HepG2 (cell line): ENCODE results near the gene CRYAB. TPM values are rescaled to one million over a fixed set of nuclear protein-coding genes. Genes with fewer than 3 reads are reported as not detected.

Experiments used
- ATF7-NPFF ChIP-seq: sonication (generic); formaldehyde crosslinking; IDR thresholded peaks from 2 replicates; pipeline ENCODE4 v1.8.1; 2023; ENCODE audit warnings: mild to moderate bottlenecking, low read depth, missing genetic modification reagents, moderate library complexity
- BORCS8-MEF2B ChIP-seq: sonication (generic); formaldehyde crosslinking; IDR thresholded peaks from 2 replicates; pipeline ENCODE4 v1.8.0; 2022; ENCODE audit warnings: mild to moderate bottlenecking, missing genetic modification reagents
- ELF3 ChIP-seq: IDR thresholded peaks from 2 replicates; pipeline ENCODE4 v1.6.1; 2016; ENCODE audit warnings: missing genetic modification reagents, missing compliant biosample characterization
- ETV5 ChIP-seq: IDR thresholded peaks from 2 replicates; pipeline ENCODE4 v1.6.1; 2018; ENCODE audit warnings: missing biosample characterization, missing genetic modification reagents, inconsistent platforms, borderline replicate concordance
- FOXA3 ChIP-seq: IDR thresholded peaks from 2 replicates; pipeline ENCODE4 v1.6.1; 2016; ENCODE audit warnings: missing genetic modification reagents, missing compliant biosample characterization
- HCFC1 ChIP-seq: fragments of 150-350 bp; IDR thresholded peaks from 2 replicates; pipeline ENCODE4 v1.6.1; 2014; ENCODE audit warnings: low read depth, low read length
- KDM2A ChIP-seq: sonication (generic); formaldehyde crosslinking; IDR thresholded peaks from 2 replicates; pipeline ENCODE4 v1.4.0; 2020; ENCODE audit warnings: low read depth, missing genetic modification reagents, borderline replicate concordance
- KLF11 ChIP-seq: IDR thresholded peaks from 2 replicates; pipeline ENCODE4 v1.6.1; 2016; ENCODE audit warnings: missing compliant biosample characterization
- MED1 ChIP-seq: sonication (generic); formaldehyde crosslinking; IDR thresholded peaks from 2 replicates; pipeline ENCODE4 v1.4.0; 2020; ENCODE audit warnings: missing genetic modification reagents
- MEIS2 ChIP-seq: sonication (generic); formaldehyde crosslinking; IDR thresholded peaks from 2 replicates; pipeline ENCODE4 v1.9.0; 2021; ENCODE audit warnings: mild to moderate bottlenecking, missing genetic modification reagents
- NPAS2 ChIP-seq: sonication (generic); formaldehyde crosslinking; IDR thresholded peaks from 2 replicates; pipeline ENCODE4 v1.8.0; 2022; ENCODE audit warnings: mild to moderate bottlenecking, missing genetic modification reagents, borderline replicate concordance
- PAX8 ChIP-seq: sonication (generic); formaldehyde crosslinking; IDR thresholded peaks from 2 replicates; pipeline ENCODE4 v1.8.0; 2022; ENCODE audit warnings: mild to moderate bottlenecking, missing genetic modification reagents, borderline replicate concordance
- PPARG ChIP-seq: conservative IDR thresholded peaks from 2 replicates; pipeline ENCODE4 v1.6.1; 2016; ENCODE audit warnings: missing biosample characterization, missing genetic modification reagents
- RXRB ChIP-seq: IDR thresholded peaks from 2 replicates; pipeline ENCODE4 v1.6.1; 2016; ENCODE audit warnings: borderline replicate concordance, missing genetic modification reagents, missing compliant biosample characterization
- SOX13 ChIP-seq, 3 experiments: fragments of 450-650 bp in 1 of 3; sonication (generic) in 1 of 3; formaldehyde crosslinking in 1 of 3; IDR thresholded peaks in 2 of 3; conservative IDR thresholded peaks in 1 of 3; 2 replicates each; pipeline versions ENCODE4 v1.5.0 to v1.6.1; 2016 to 2020; ENCODE audit warnings: antibody characterized with exemption in 1 of 3, mild to moderate bottlenecking in 1 of 3, missing compliant biosample characterization in 1 of 3, missing genetic modification reagents in 1 of 3, moderate library complexity in 1 of 3
- ZFP36L1 ChIP-seq: sonication (generic); formaldehyde crosslinking; IDR thresholded peaks from 2 replicates; pipeline ENCODE4 v1.8.0; 2022; ENCODE audit warnings: mild to moderate bottlenecking, missing genetic modification reagents, moderate library complexity
- ZMYM4 ChIP-seq: sonication (generic); formaldehyde crosslinking; IDR thresholded peaks from 2 replicates; pipeline ENCODE4 v1.8.1; 2023; ENCODE audit warnings: mild to moderate bottlenecking, missing genetic modification reagents
- ZNF24 ChIP-seq: fragments of 450-650 bp; IDR thresholded peaks from 2 replicates; pipeline ENCODE4 v1.6.1; 2017; ENCODE audit warnings: antibody characterized with exemption, mild to moderate bottlenecking
- ZNF552 ChIP-seq: sonication (generic); formaldehyde crosslinking; IDR thresholded peaks from 2 replicates; pipeline ENCODE4 v1.9.0; 2022; ENCODE audit warnings: missing genetic modification reagents, mild to moderate bottlenecking, borderline replicate concordance
- ZNF577 ChIP-seq: sonication (generic); formaldehyde crosslinking; IDR thresholded peaks from 2 replicates; pipeline ENCODE4 v1.4.0; 2020; ENCODE audit warnings: mild to moderate bottlenecking, low read depth, missing genetic modification reagents, borderline replicate concordance
- ZNF850 ChIP-seq: sonication (generic); formaldehyde crosslinking; conservative IDR thresholded peaks from 2 replicates; pipeline ENCODE4 v1.9.0; 2021; ENCODE audit warnings: mild to moderate bottlenecking, missing genetic modification reagents
- polyA plus RNA-seq, 8 experiments: library from polyadenylated mRNA; depleted of rRNA in 3 of 8; stranded (reverse) in 7 of 8; unstranded in 1 of 8; fragments of >200 nt; fragmentation: Illumina TruSeq in 4 of 8; extraction: Trizol in 4 of 8; gene quantifications; 2 replicates each; pipeline versions ENCODE4 v1.2.1 to v1.2.3, GENCODE V29; 2011 to 2016; ENCODE audit warnings: low read depth in 4 of 8, missing spikeins in 1 of 8, mixed read lengths in 1 of 8; ENCODE audit not compliant: insufficient read depth in 1 of 8
- total RNA-seq, 5 experiments: library from RNA; depleted of rRNA; stranded (reverse); fragments of >200 nt; fragmentation: Illumina TruSeq; extraction: Trizol; gene quantifications; 2 replicates each; pipeline ENCODE4 v1.2.3, GENCODE V29; 2016; ENCODE audit warnings: low read depth in 1 of 5
- TF ChIP-seq, protein P1 (sequence below): sonication (generic); formaldehyde crosslinking; IDR thresholded peaks from 2 replicates; pipeline ENCODE4 v1.4.0; 2020; ENCODE audit warnings: mild to moderate bottlenecking, missing genetic modification reagents
- TF ChIP-seq, protein P2 (sequence below): IDR thresholded peaks from 2 replicates; pipeline ENCODE4 v1.6.1; 2016; ENCODE audit warnings: mild to moderate bottlenecking
- TF ChIP-seq, protein P3 (sequence below): sonication (generic); formaldehyde crosslinking; IDR thresholded peaks from 2 replicates; pipeline ENCODE4 v1.8.0; 2022; ENCODE audit warnings: missing genetic modification reagents, mild to moderate bottlenecking, borderline replicate concordance

The CRYAB gene
- total and polyA plus RNA-seq, 2 of the 13 experiments (the other 11 are each of a cell fraction or from before 2014, with no cell fraction given), result 0.55 to 1.1 TPM

DNA sequence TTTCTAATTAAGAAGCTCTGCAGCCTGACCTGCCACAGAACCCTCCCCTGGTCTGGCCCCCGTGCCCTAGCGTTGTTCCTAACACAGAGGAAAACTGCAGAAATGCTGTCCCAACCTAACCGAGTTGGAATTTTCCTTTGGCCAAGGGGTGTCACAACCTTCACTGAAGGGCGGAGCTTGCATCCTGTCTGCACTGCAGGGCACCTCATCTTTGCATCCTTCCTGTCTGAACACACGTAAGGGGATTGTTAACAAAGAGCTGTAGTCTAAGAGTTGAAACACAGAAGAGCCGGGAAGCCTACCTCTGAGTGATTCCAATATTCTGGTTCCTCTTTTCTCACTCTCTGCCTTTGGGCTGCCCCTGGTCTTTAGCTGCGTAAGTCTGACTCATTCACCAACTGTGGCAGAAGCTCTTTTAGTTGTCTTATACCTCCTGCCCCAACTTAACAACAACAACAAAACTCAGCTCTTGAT is 27.2 kb upstream of the CRYAB start (continued):
- TF ChIP-seq RXRB (CRISPR knock-in tag) (0 out of 2 replicates have a peak, but pooled peaks have one; percentile 8), MED1 (0 out of 2 replicates have a peak, but pooled peaks have one; percentile 38), ZNF577 (CRISPR knock-in tag) (no peak), ATF7-NPFF (CRISPR knock-in tag) (no peak), ZNF24 (no peak), SOX13 (IDR thresholded peaks at IDR 0.05) (no peak), SOX13 (CRISPR knock-in tag; conservative IDR thresholded peaks at IDR 0.05 in 1 of 2, IDR thresholded peaks at IDR 0.05 in 1 of 2) (peak in 1 of 2 experiments; percentile 22; a peak in 1 of 4 replicates), FOXA3 (CRISPR knock-in tag) (no peak), BORCS8-MEF2B (CRISPR knock-in tag) (no peak), ZMYM4 (CRISPR knock-in tag) (peak; percentile 15; the same call in 1 of the 2 replicates), PPARG (CRISPR knock-in tag) (no peak), MEIS2 (CRISPR knock-in tag) (0 out of 2 replicates have a peak, but pooled peaks have one; percentile 29), ZNF850 (CRISPR knock-in tag) (no peak), ETV5 (CRISPR knock-in tag) (peak; percentile 70; the same call in 1 of the 2 replicates), NPAS2 (no peak), ZNF552 (CRISPR knock-in tag) (no peak), ZFP36L1 (CRISPR knock-in tag) (no peak), PAX8 (CRISPR knock-in tag) (no peak), ELF3 (CRISPR knock-in tag) (peak; percentile 41; the same call in 1 of the 2 replicates), KLF11 (CRISPR knock-in tag) (no peak), HCFC1 (no peak), KDM2A (CRISPR knock-in tag) (peak; percentile 50; the same call in 1 of the 2 replicates)
- TF ChIP-seq, protein P1, sequence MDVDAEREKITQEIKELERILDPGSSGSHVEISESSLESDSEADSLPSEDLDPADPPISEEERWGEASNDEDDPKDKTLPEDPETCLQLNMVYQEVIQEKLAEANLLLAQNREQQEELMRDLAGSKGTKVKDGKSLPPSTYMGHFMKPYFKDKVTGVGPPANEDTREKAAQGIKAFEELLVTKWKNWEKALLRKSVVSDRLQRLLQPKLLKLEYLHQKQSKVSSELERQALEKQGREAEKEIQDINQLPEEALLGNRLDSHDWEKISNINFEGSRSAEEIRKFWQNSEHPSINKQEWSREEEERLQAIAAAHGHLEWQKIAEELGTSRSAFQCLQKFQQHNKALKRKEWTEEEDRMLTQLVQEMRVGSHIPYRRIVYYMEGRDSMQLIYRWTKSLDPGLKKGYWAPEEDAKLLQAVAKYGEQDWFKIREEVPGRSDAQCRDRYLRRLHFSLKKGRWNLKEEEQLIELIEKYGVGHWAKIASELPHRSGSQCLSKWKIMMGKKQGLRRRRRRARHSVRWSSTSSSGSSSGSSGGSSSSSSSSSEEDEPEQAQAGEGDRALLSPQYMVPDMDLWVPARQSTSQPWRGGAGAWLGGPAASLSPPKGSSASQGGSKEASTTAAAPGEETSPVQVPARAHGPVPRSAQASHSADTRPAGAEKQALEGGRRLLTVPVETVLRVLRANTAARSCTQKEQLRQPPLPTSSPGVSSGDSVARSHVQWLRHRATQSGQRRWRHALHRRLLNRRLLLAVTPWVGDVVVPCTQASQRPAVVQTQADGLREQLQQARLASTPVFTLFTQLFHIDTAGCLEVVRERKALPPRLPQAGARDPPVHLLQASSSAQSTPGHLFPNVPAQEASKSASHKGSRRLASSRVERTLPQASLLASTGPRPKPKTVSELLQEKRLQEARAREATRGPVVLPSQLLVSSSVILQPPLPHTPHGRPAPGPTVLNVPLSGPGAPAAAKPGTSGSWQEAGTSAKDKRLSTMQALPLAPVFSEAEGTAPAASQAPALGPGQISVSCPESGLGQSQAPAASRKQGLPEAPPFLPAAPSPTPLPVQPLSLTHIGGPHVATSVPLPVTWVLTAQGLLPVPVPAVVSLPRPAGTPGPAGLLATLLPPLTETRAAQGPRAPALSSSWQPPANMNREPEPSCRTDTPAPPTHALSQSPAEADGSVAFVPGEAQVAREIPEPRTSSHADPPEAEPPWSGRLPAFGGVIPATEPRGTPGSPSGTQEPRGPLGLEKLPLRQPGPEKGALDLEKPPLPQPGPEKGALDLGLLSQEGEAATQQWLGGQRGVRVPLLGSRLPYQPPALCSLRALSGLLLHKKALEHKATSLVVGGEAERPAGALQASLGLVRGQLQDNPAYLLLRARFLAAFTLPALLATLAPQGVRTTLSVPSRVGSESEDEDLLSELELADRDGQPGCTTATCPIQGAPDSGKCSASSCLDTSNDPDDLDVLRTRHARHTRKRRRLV (CRISPR knock-in tag), result no peak
- TF ChIP-seq, protein P2, sequence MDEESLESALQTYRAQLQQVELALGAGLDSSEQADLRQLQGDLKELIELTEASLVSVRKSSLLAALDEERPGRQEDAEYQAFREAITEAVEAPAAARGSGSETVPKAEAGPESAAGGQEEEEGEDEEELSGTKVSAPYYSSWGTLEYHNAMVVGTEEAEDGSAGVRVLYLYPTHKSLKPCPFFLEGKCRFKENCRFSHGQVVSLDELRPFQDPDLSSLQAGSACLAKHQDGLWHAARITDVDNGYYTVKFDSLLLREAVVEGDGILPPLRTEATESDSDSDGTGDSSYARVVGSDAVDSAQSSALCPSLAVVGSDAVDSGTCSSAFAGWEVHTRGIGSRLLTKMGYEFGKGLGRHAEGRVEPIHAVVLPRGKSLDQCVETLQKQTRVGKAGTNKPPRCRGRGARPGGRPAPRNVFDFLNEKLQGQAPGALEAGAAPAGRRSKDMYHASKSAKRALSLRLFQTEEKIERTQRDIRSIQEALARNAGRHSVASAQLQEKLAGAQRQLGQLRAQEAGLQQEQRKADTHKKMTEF (CRISPR knock-in tag), result no peak
- TF ChIP-seq, protein P3, sequence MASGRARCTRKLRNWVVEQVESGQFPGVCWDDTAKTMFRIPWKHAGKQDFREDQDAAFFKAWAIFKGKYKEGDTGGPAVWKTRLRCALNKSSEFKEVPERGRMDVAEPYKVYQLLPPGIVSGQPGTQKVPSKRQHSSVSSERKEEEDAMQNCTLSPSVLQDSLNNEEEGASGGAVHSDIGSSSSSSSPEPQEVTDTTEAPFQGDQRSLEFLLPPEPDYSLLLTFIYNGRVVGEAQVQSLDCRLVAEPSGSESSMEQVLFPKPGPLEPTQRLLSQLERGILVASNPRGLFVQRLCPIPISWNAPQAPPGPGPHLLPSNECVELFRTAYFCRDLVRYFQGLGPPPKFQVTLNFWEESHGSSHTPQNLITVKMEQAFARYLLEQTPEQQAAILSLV (CRISPR knock-in tag), result no peak
